ENCODE data around the gene WWOX.

DNA sequence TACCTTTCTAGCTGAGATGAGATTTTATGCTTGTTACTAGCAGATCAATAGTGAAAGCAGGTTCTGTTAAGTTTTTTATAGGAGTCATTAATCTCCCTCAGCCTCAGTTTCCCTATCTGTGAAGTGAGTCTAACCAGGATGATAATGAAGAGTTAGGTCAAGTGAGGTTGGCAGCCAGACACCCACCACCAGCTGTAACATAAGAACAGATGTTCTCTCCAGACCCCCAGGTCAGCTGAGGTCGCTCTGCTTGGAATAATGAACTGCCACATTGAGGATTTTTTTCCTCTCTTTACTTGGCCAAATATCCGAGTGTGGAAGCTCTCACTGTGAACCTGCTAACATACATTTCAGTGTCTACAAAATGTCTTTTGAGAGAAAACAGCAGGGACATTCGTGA lies 389.6 kb downstream of the WWOX start:
- TF ChIP-seq, protein P1, sequence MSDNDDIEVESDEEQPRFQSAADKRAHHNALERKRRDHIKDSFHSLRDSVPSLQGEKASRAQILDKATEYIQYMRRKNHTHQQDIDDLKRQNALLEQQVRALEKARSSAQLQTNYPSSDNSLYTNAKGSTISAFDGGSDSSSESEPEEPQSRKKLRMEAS (IDR thresholded peaks at IDR 0.05; ENCODE audit: insufficient read depth, insufficient read length), result no peak
- TF ChIP-seq MYC (IDR thresholded peaks at IDR 0.05; ENCODE audit: low read depth, low read length), result no peak
- TF ChIP-seq, protein P2, sequence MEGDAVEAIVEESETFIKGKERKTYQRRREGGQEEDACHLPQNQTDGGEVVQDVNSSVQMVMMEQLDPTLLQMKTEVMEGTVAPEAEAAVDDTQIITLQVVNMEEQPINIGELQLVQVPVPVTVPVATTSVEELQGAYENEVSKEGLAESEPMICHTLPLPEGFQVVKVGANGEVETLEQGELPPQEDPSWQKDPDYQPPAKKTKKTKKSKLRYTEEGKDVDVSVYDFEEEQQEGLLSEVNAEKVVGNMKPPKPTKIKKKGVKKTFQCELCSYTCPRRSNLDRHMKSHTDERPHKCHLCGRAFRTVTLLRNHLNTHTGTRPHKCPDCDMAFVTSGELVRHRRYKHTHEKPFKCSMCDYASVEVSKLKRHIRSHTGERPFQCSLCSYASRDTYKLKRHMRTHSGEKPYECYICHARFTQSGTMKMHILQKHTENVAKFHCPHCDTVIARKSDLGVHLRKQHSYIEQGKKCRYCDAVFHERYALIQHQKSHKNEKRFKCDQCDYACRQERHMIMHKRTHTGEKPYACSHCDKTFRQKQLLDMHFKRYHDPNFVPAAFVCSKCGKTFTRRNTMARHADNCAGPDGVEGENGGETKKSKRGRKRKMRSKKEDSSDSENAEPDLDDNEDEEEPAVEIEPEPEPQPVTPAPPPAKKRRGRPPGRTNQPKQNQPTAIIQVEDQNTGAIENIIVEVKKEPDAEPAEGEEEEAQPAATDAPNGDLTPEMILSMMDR (IDR thresholded peaks at IDR 0.05; ENCODE audit: extremely low read depth in 1 of 2, insufficient read depth in 1 of 2, low read depth in 1 of 2, low read length in 2 of 2), result no peak
- no peak for TF ChIP-seq POLR2AphosphoS5 (IDR thresholded peaks at IDR 0.05; ENCODE audit: insufficient read depth, low read depth, low read length)
